IMR-90 (cell line): ENCODE results near the gene DIAPH1. TPM values are rescaled to one million over a fixed set of nuclear protein-coding genes. Genes with fewer than 3 reads are reported as not detected.

Source experiments
- ATAC-seq: fragments of 200-7000 bp; cut with Tn5 transposase; 2 replicates; pipeline ENCODE4 v1.9.1; 2020; ENCODE audit warnings: low read depth, mild to moderate bottlenecking, moderate library complexity
- BruUV-seq: library from RNA; stranded (reverse); fragments of 400-500 nt; replicated peaks from 2 replicates; lab custom pipeline; 2021; lab: Mats Ljungman, UMichigan
- CTCF ChIA-PET: fragments of 300-600 bp; formaldehyde crosslinking; extraction: SDS; loops from one replicate; lab custom pipeline; 2021; ENCODE audit warnings: antibody characterized with exemption; lab: Yijun Ruan, JAX
- POLR2A ChIA-PET: fragments of 300-600 bp; sonication (Branson Sonifier 250); formaldehyde crosslinking; loops from one replicate; lab custom pipeline; 2022; ENCODE audit warnings: antibody characterized with exemption; ENCODE audit not compliant: unreplicated experiment; lab: Charles Lee
- DNase-seq: peaks from one replicate; pipeline ENCODE4 v3.0.0; 2013
- H2AFZ ChIP-seq: replicated peaks from 2 replicates; pipeline ENCODE3; 2013; ENCODE audit warnings: low read length, mild to moderate bottlenecking; ENCODE audit not compliant: poor library complexity
- H2AK5ac ChIP-seq: 2 replicates; pipeline ENCODE4 v1.6.1; 2013; ENCODE audit warnings: low read depth, low read length, inconsistent platforms
- H2AK9ac ChIP-seq: replicated peaks from 2 replicates; pipeline ENCODE3; 2013; ENCODE audit warnings: mild to moderate bottlenecking, low read depth, low read length, moderate library complexity; ENCODE audit not compliant: poor library complexity
- H2BK120ac ChIP-seq: 2 replicates; pipeline ENCODE4 v1.6.1; 2013; ENCODE audit warnings: low read depth, low read length, inconsistent platforms
- H2BK15ac ChIP-seq: 3 replicates; pipeline ENCODE4 v1.6.1; 2013; ENCODE audit warnings: low read depth, low read length, inconsistent platforms
- H2BK20ac ChIP-seq: 2 replicates; pipeline ENCODE4 v1.6.1; 2013; ENCODE audit warnings: low read depth, mild to moderate bottlenecking, inconsistent platforms, low read length, moderate library complexity
- H2BK5ac ChIP-seq: 2 replicates; pipeline ENCODE4 v1.6.1; 2013; ENCODE audit warnings: mild to moderate bottlenecking, low read depth, low read length, inconsistent platforms; ENCODE audit not compliant: poor library complexity, severe bottlenecking
- H3K14ac ChIP-seq: replicated peaks from 2 replicates; pipeline ENCODE4 v1.6.1; 2013; ENCODE audit warnings: low read depth, low read length, inconsistent platforms
- H3K18ac ChIP-seq: 2 replicates; pipeline ENCODE4 v1.6.1; 2013; ENCODE audit warnings: low read depth, low read length, control low read depth
- H3K23ac ChIP-seq: 2 replicates; pipeline ENCODE4 v1.6.1; 2013; ENCODE audit warnings: low read depth, low read length, inconsistent platforms
- H3K27ac ChIP-seq: 2 replicates; pipeline ENCODE4 v1.5.1; 2013; ENCODE audit warnings: mild to moderate bottlenecking, control low read depth, low read length; ENCODE audit not compliant: insufficient read depth
- H3K27me3 ChIP-seq: 2 replicates; pipeline ENCODE4 v1.6.1; 2013; ENCODE audit warnings: low read length; ENCODE audit not compliant: control insufficient read depth, insufficient read depth
- H3K36me3 ChIP-seq: 2 replicates; pipeline ENCODE4 v1.6.1; 2013; ENCODE audit warnings: low read length, mixed read lengths; ENCODE audit not compliant: control insufficient read depth, insufficient read depth
- H3K4ac ChIP-seq: 2 replicates; pipeline ENCODE4 v1.6.1; 2013; ENCODE audit warnings: low read depth, low read length, inconsistent platforms
- H3K4me1 ChIP-seq: 2 replicates; pipeline ENCODE4 v1.6.1; 2013; ENCODE audit warnings: low read length, mixed read lengths; ENCODE audit not compliant: control insufficient read depth, insufficient read depth
- H3K4me2 ChIP-seq: 2 replicates; pipeline ENCODE4 v1.6.1; 2013; ENCODE audit warnings: low read depth, mild to moderate bottlenecking, control low read depth, low read length, moderate library complexity
- H3K4me3 ChIP-seq: 2 replicates; pipeline ENCODE4 v1.5.1; 2013; ENCODE audit warnings: low read depth, mild to moderate bottlenecking, control low read depth, low read length, moderate library complexity; ENCODE audit not compliant: insufficient read depth
- H3K56ac ChIP-seq: 2 replicates; pipeline ENCODE4 v1.6.1; 2013; ENCODE audit warnings: low read length, inconsistent platforms; ENCODE audit not compliant: insufficient read depth; ENCODE audit errors: extremely low read depth
- H3K79me1 ChIP-seq, 2 experiments: 2 replicates each; pipeline ENCODE4 v1.6.1; 2013; ENCODE audit warnings: low read length in 2 of 2, inconsistent platforms in 1 of 2, low read depth in 1 of 2
- H3K9ac ChIP-seq: 2 replicates; pipeline ENCODE4 v1.6.1; 2013; ENCODE audit warnings: low read depth, low read length, control low read depth
- H3K9me1 ChIP-seq: 2 replicates; pipeline ENCODE4 v1.6.1; 2013; ENCODE audit warnings: low read length, inconsistent platforms; ENCODE audit not compliant: insufficient read depth
- H3K9me3 ChIP-seq: 2 replicates; pipeline ENCODE4 v1.6.1; 2013; ENCODE audit warnings: low read length; ENCODE audit not compliant: control insufficient read depth, insufficient read depth
- H4K20me1 ChIP-seq: 2 replicates; pipeline ENCODE4 v1.6.1; 2013; ENCODE audit warnings: low read length, inconsistent platforms; ENCODE audit not compliant: insufficient read depth
- H4K5ac ChIP-seq: 2 replicates; pipeline ENCODE4 v1.6.1; 2013; ENCODE audit warnings: mild to moderate bottlenecking, low read depth, low read length, control low read depth
- H4K8ac ChIP-seq, 2 experiments: 2 replicates each; pipeline ENCODE4 v1.6.1; 2013; ENCODE audit warnings: low read depth in 2 of 2, low read length in 2 of 2, control low read depth in 1 of 2, inconsistent platforms in 1 of 2
- H4K91ac ChIP-seq: 2 replicates; pipeline ENCODE4 v1.6.1; 2013; ENCODE audit warnings: low read depth, low read length, inconsistent platforms; ENCODE audit not compliant: insufficient read depth
- BHLHE40 ChIP-seq: fragments of 150-350 bp; IDR thresholded peaks from 2 replicates; pipeline ENCODE4 v1.6.1; 2016; ENCODE audit warnings: mild to moderate bottlenecking, low read depth, low read length
- CEBPB ChIP-seq: IDR thresholded peaks from 2 replicates; pipeline ENCODE4 v1.6.1; 2012; ENCODE audit warnings: low read depth, low read length, improper control_type of control experiment
- CHD1 ChIP-seq: IDR thresholded peaks from 2 replicates; pipeline ENCODE4 v1.6.1; 2012; ENCODE audit warnings: low read depth, low read length, improper control_type of control experiment
- FOS ChIP-seq: fragments of 150-350 bp; IDR thresholded peaks from 2 replicates; pipeline ENCODE4 v1.6.1; 2016; ENCODE audit warnings: low read depth, low read length
- MAFK ChIP-seq: IDR thresholded peaks from 2 replicates; pipeline ENCODE4 v1.6.1; 2012; ENCODE audit warnings: low read depth, low read length, improper control_type of control experiment
- MAZ ChIP-seq: IDR thresholded peaks from 2 replicates; pipeline ENCODE4 v1.6.1; 2012; ENCODE audit warnings: low read depth, mild to moderate bottlenecking, low read length, improper control_type of control experiment, moderate library complexity, borderline replicate concordance
- MXI1 ChIP-seq: IDR thresholded peaks from 2 replicates; pipeline ENCODE4 v1.6.1; 2012; ENCODE audit warnings: low read depth, mild to moderate bottlenecking, low read length, moderate library complexity, borderline replicate concordance
- NFE2L2 ChIP-seq: fragments of 150-350 bp; IDR thresholded peaks from 2 replicates; pipeline ENCODE4 v1.6.1; 2016; ENCODE audit warnings: low read depth, mild to moderate bottlenecking, low read length
- POLR2A ChIP-seq: IDR thresholded peaks from 2 replicates; pipeline ENCODE4 v1.6.1; 2012; ENCODE audit warnings: mild to moderate bottlenecking, low read depth, low read length
- RAD21 ChIP-seq: IDR thresholded peaks from 2 replicates; pipeline ENCODE4 v1.6.1; 2012; ENCODE audit warnings: low read length, improper control_type of control experiment
- RCOR1 ChIP-seq: IDR thresholded peaks from 2 replicates; pipeline ENCODE4 v1.6.1; 2012; ENCODE audit warnings: mild to moderate bottlenecking, low read length, improper control_type of control experiment; ENCODE audit not compliant: insufficient replicate concordance
- RFX5 ChIP-seq: IDR thresholded peaks from 2 replicates; pipeline ENCODE4 v1.8.0; 2012; ENCODE audit warnings: low read depth, mild to moderate bottlenecking, low read length, moderate library complexity
- SMC3 ChIP-seq: fragments of 150-350 bp; IDR thresholded peaks from 2 replicates; pipeline ENCODE4 v1.6.1; 2016; ENCODE audit warnings: low read depth, mild to moderate bottlenecking, antibody characterized with exemption, low read length, moderate library complexity
- WGBS, 2 experiments: methylation state at CpG; one replicate each; pipeline versions ENCODE4 v1.1.5 to v1.1.7; 2013; ENCODE audit warnings: missing lambda C conversion rate in 2 of 2; ENCODE audit not compliant: insufficient read length in 1 of 2; ENCODE audit errors: extremely low coverage in 2 of 2; 5-methylcytosine and 5-hydroxymethylcytosine counted together
- dilution Hi-C: fragments of 300-500 bp; cut with HindIII; formaldehyde crosslinking; loops from one replicate; pipeline ENCODE4 v1.14.3; 2018; ENCODE audit warnings: low sequenced_read_pairs; ENCODE audit not compliant: unreplicated experiment
- in situ Hi-C: fragments of 300-500 bp; cut with MboI; formaldehyde crosslinking; loops from 3 replicates; pipeline ENCODE4 v1.14.3; 2019; ENCODE audit warnings: low sequenced_read_pairs, inconsistent platforms, mixed read lengths
- intact Hi-C: fragments of 100-400 bp; cut with micrococcal nuclease; formaldehyde crosslinking; loops from 2 replicates; pipeline ENCODE4 v1.10.0; 2022
- polyA plus RNA-seq, 3 experiments: library from polyadenylated mRNA; depleted of rRNA; stranded (reverse); fragments of >200 nt; gene quantifications; 2 replicates each; pipeline ENCODE4 v1.2.3, GENCODE V29; 2012; ENCODE audit warnings: low replicate concordance in 1 of 3
- total RNA-seq: library from RNA; depleted of rRNA; stranded (reverse); fragments of >200 nt; gene quantifications from 2 replicates; pipeline ENCODE4 v1.2.3, GENCODE V29; 2012
- TF ChIP-seq, protein P1 (sequence below): fragments of 150-350 bp; IDR thresholded peaks from 2 replicates; pipeline ENCODE4 v1.6.1; 2016; ENCODE audit warnings: low read depth, mild to moderate bottlenecking, low read length, moderate library complexity, borderline replicate concordance
- TF ChIP-seq, protein P2 (sequence below): fragments of 150-350 bp; IDR thresholded peaks from 2 replicates; pipeline ENCODE4 v1.6.1; 2017; ENCODE audit warnings: mild to moderate bottlenecking, antibody characterized with exemption, low read length, low read depth
- TF ChIP-seq, protein P3 (sequence below): conservative IDR thresholded peaks from 2 replicates; pipeline ENCODE4 v1.5.1; 2012; ENCODE audit warnings: mild to moderate bottlenecking, low read depth, low read length, improper control_type of control experiment

Gene DIAPH1
- total and polyA plus RNA-seq, 2 of the 4 experiments (the other 2 are of a cell fraction) = 12.0 to 37.4 TPM

DNA sequence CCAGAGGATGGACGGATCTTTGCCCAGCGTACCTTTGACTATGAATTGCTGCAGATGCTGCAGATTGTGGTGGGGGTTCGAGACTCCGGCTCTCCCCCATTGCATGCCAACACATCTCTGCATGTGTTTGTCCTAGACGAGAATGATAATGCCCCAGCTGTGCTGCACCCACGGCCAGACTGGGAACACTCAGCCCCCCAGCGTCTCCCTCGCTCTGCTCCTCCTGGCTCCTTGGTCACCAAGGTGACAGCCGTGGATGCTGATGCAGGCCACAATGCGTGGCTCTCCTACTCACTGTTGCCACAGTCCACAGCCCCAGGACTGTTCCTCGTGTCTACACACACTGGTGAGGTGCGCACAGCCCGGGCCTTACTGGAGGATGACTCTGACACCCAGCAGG lies 128.0 kb downstream of the DIAPH1 start:
- Histone ChIP-seq H3K56ac (no peak overlapping the region), H3K4me2 (no peak overlapping the region), H3K9me3 (no peaks in the 10 kb centered on the region), H4K20me1 (peaks cover 59% of the 10 kb centered on the region), H3K79me1 (peaks cover 34 to 75% of the 10 kb centered on the region in 2 experiments), H3K27ac (no peak overlapping the region), H3K4ac (no peak overlapping the region), H2BK20ac (no peak overlapping the region), H2AK5ac (no peak overlapping the region; the same call in 1 of the 2 replicates), H3K36me3 (peaks cover 46% of the 10 kb centered on the region), H2AFZ (no peak overlapping the region), H3K27me3 (no peaks in the 10 kb centered on the region), H3K23ac (no peak overlapping the region), H3K4me1 (peaks cover 37% of the 10 kb centered on the region), H4K5ac (no peak overlapping the region), H4K91ac (no peak overlapping the region), H3K9me1 (peaks cover 34% of the 10 kb centered on the region), H2BK5ac (no peak overlapping the region), H2AK9ac (peak overlapping the region; percentile 5), H3K18ac (no peak overlapping the region), H3K9ac (no peak overlapping the region), H3K14ac (no peak overlapping the region), H4K8ac (no peak overlapping the region), H2BK120ac (no peak overlapping the region), H3K4me3 (no peak overlapping the region), H2BK15ac (no peak overlapping the region)
- dilution Hi-C loops (no loop called here), in situ Hi-C loops (no loop called here), intact Hi-C loops (no loop called here)
- ChIA-PET POLR2A (no interaction called here), CTCF (no interaction called here)
- TF ChIP-seq, protein P1, sequence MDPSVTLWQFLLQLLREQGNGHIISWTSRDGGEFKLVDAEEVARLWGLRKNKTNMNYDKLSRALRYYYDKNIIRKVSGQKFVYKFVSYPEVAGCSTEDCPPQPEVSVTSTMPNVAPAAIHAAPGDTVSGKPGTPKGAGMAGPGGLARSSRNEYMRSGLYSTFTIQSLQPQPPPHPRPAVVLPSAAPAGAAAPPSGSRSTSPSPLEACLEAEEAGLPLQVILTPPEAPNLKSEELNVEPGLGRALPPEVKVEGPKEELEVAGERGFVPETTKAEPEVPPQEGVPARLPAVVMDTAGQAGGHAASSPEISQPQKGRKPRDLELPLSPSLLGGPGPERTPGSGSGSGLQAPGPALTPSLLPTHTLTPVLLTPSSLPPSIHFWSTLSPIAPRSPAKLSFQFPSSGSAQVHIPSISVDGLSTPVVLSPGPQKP = no peak
- TF ChIP-seq RAD21 (no peak), MAFK (no peak), RFX5 (no peak), CHD1 (no peak), MXI1 (no peak), FOS (no peak), RCOR1 (no peak), CEBPB (no peak), MAZ (no peak), BHLHE40 (no peak), SMC3 (no peak), POLR2A (no peak), NFE2L2 (no peak)
- TF ChIP-seq, protein P2, sequence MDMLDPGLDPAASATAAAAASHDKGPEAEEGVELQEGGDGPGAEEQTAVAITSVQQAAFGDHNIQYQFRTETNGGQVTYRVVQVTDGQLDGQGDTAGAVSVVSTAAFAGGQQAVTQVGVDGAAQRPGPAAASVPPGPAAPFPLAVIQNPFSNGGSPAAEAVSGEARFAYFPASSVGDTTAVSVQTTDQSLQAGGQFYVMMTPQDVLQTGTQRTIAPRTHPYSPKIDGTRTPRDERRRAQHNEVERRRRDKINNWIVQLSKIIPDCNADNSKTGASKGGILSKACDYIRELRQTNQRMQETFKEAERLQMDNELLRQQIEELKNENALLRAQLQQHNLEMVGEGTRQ = no peak
- TF ChIP-seq, protein P3, sequence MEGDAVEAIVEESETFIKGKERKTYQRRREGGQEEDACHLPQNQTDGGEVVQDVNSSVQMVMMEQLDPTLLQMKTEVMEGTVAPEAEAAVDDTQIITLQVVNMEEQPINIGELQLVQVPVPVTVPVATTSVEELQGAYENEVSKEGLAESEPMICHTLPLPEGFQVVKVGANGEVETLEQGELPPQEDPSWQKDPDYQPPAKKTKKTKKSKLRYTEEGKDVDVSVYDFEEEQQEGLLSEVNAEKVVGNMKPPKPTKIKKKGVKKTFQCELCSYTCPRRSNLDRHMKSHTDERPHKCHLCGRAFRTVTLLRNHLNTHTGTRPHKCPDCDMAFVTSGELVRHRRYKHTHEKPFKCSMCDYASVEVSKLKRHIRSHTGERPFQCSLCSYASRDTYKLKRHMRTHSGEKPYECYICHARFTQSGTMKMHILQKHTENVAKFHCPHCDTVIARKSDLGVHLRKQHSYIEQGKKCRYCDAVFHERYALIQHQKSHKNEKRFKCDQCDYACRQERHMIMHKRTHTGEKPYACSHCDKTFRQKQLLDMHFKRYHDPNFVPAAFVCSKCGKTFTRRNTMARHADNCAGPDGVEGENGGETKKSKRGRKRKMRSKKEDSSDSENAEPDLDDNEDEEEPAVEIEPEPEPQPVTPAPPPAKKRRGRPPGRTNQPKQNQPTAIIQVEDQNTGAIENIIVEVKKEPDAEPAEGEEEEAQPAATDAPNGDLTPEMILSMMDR = no peak
- WGBS, 2 experiments = 80% methylated on average over 4 of the region's 13 CpGs; no CpG with 5 or more reads in 1 of the 2 experiments
- BruUV-seq = no TSS peak
- no peak for ATAC-seq
- no peak for DNase-seq
